Astrocyte of the cerebellum (primary cell): ENCODE measurements around the gene SH3BP2.

Experiments
- DNase-seq: peaks from one replicate; pipeline ENCODE4 v3.0.0-alpha.2; 2011; ENCODE audit warnings: low read depth
- H3K4me3 ChIP-seq: 2 replicates; pipeline ENCODE4 v1.5.1; 2011; ENCODE audit warnings: mild to moderate bottlenecking, low read depth, low read length, moderate library complexity
- CTCF ChIP-seq: IDR thresholded peaks from 2 replicates; pipeline ENCODE4 v1.5.1; 2012; ENCODE audit warnings: low read length, low read depth, moderate library complexity, mild to moderate bottlenecking; ENCODE audit errors: missing control alignments
- in situ Hi-C: cut with HindIII; loops from 2 replicates; pipeline ENCODE4 v1.10.0; 2017; ENCODE audit warnings: low sequenced_read_pairs

The SH3BP2 gene

GRCh38 chr4:2795893-2796848, 3.3 kb downstream of the SH3BP2 start:
- no peak overlapping the region for H3K4me3 ChIP-seq
- in situ Hi-C loops: no loop called here
- TF ChIP-seq CTCF: no peak
- DNase-seq: no peak

GRCh38 chr4:2796849-2797544, 4.1 kb downstream of the SH3BP2 start:
- DNase-seq: no peak
- no peak overlapping the region for H3K4me3 ChIP-seq
- TF ChIP-seq CTCF: no peak
- in situ Hi-C loops: no loop called here

GRCh38 chr4:2797545-2798305, 4.8 kb downstream of the SH3BP2 start:
- in situ Hi-C loops: no loop called here
- no peak overlapping the region for H3K4me3 ChIP-seq
- TF ChIP-seq CTCF: no peak
- DNase-seq: no peak

- no peak for DNase-seq
- H3K4me3 ChIP-seq: no peak overlapping the region
- in situ Hi-C loops: no loop called here
- TF ChIP-seq CTCF: no peak
Measured at GRCh38 chr4:2798399-2799223, 5.7 kb downstream of the SH3BP2 start.

GRCh38 chr4:2799224-2799911, 6.5 kb downstream of the SH3BP2 start:
- H3K4me3 ChIP-seq: no peak overlapping the region
- in situ Hi-C loops: no loop called here
- TF ChIP-seq CTCF: no peak
- DNase-seq: no peak
